PC-9 (cell line): ENCODE data around the gene FLAD1. TPM values are rescaled to one million over a fixed set of nuclear protein-coding genes. Genes with fewer than 3 reads are reported as not detected.

ENCODE experiments used
- Bru-seq: library from RNA; stranded (reverse); fragments of 400-500 nt; gene quantifications from one replicate; lab custom pipeline; 2021; lab: Mats Ljungman, UMichigan
- BruChase-seq, 2 experiments: library from RNA; stranded (reverse); fragments of 400-500 nt; gene quantifications; one replicate each; lab custom pipeline; 2021; lab: Mats Ljungman, UMichigan
- BruUV-seq: library from RNA; stranded (reverse); fragments of 400-500 nt; replicated peaks from 2 replicates; lab custom pipeline; 2021; lab: Mats Ljungman, UMichigan
- CTCF ChIA-PET: fragments of 300-600 bp; sonication (Branson Sonifier 250); formaldehyde crosslinking; loops from one replicate; lab custom pipeline; 2022; ENCODE audit warnings: antibody characterized with exemption; lab: Charles Lee
- POLR2A ChIA-PET: fragments of 300-600 bp; sonication (Branson Sonifier 250); formaldehyde crosslinking; loops from one replicate; lab custom pipeline; 2022; ENCODE audit warnings: antibody characterized with exemption; ENCODE audit not compliant: unreplicated experiment; lab: Charles Lee
- DNase-seq, 2 experiments: peaks; one replicate each; pipeline versions ENCODE4 v3.0.0 to v3.0.0-alpha.2; 2015 to 2022; ENCODE audit warnings: mixed read lengths in 1 of 2
- H2AFZ ChIP-seq: fragments of 200-600 bp; sonication (generic); 2 replicates; pipeline ENCODE4 v1.8.1; 2017; ENCODE audit warnings: antibody characterized with exemption
- H3F3A ChIP-seq: fragments of 200-600 bp; sonication (generic); 2 replicates; pipeline ENCODE4 v1.8.1; 2017; ENCODE audit warnings: antibody characterized with exemption, mild to moderate bottlenecking, low read depth; ENCODE audit not compliant: insufficient read depth
- H3K27ac ChIP-seq: fragments of 200-600 bp; sonication (generic); 2 replicates; pipeline ENCODE4 v1.6.1; 2016; ENCODE audit warnings: mixed run types
- H3K27me3 ChIP-seq: fragments of 200-600 bp; sonication (generic); 2 replicates; pipeline ENCODE4 v1.6.1; 2016; ENCODE audit warnings: low read depth, mixed run types; ENCODE audit not compliant: insufficient read depth
- H3K36me3 ChIP-seq: fragments of 200-600 bp; sonication (generic); 2 replicates; pipeline ENCODE4 v1.6.1; 2016; ENCODE audit warnings: low read depth, mixed run types
- H3K4me1 ChIP-seq: fragments of 200-600 bp; sonication (generic); replicated peaks from 2 replicates; pipeline ENCODE4 v1.6.1; 2016; ENCODE audit warnings: mixed run types; ENCODE audit not compliant: insufficient read depth
- H3K4me2 ChIP-seq: fragments of 200-600 bp; sonication (generic); 2 replicates; pipeline ENCODE4 v1.6.1; 2017; ENCODE audit warnings: mixed run types
- H3K4me3 ChIP-seq: fragments of 200-600 bp; sonication (generic); 2 replicates; pipeline ENCODE4 v1.6.1; 2016; ENCODE audit warnings: mixed run types
- H3K79me2 ChIP-seq: fragments of 200-600 bp; sonication (generic); 2 replicates; pipeline ENCODE4 v1.6.1; 2017; ENCODE audit warnings: low read depth, mixed run types
- H3K9me2 ChIP-seq: fragments of 200-600 bp; sonication (generic); 2 replicates; pipeline ENCODE4 v1.8.1; 2017; ENCODE audit warnings: mild to moderate bottlenecking; ENCODE audit not compliant: insufficient read depth
- H3K9me3 ChIP-seq: fragments of 200-600 bp; sonication (generic); 2 replicates; pipeline ENCODE4 v1.8.1; 2016; ENCODE audit warnings: low read depth; ENCODE audit not compliant: insufficient read depth
- H4K20me1 ChIP-seq: fragments of 200-600 bp; sonication (generic); 2 replicates; pipeline ENCODE4 v1.8.1; 2017; ENCODE audit not compliant: insufficient read depth
- EZH2 ChIP-seq: fragments of 200-600 bp; sonication (generic); IDR thresholded peaks from 2 replicates; pipeline ENCODE4 v1.8.0; 2017; ENCODE audit warnings: antibody characterized with exemption, low read depth
- intact Hi-C: fragments of 100-400 bp; cut with micrococcal nuclease; formaldehyde crosslinking; loops from one replicate; pipeline ENCODE4 v1.10.0; 2022; ENCODE audit not compliant: unreplicated experiment
- long read RNA-seq: library from polyadenylated mRNA; stranded (forward); transcript quantifications from one replicate; pipeline ENCODE4 v2.0.0, GENCODE V29; 2022
- total RNA-seq: library from RNA; stranded (reverse); gene quantifications from 2 replicates; pipeline ENCODE4 v1.2.3, GENCODE V29; 2021
- TF ChIP-seq, protein P1 (sequence below): fragments of 200-600 bp; sonication (generic); conservative IDR thresholded peaks from 2 replicates; pipeline ENCODE4 v1.6.1; 2017; ENCODE audit warnings: mixed run types, antibody characterized with exemption, mild to moderate bottlenecking, moderate library complexity

FLAD1 gene
- 47.9 and 54.2 TPM in 2 replicates for total RNA-seq
- percentile 77 among the genes with signal in this experiment for Bru-seq, nascent RNA
- percentile 75 among the genes with signal in this experiment for BruChase-seq, experiment 1, labeled RNA remaining after a 2-hour chase
- percentile 88 among the genes with signal in this experiment for BruChase-seq, experiment 2, labeled RNA remaining after a 6-hour chase
- long read RNA-seq, transcript FLAD1-203 (8 exons, 1,730 nt) = major isoform, 72 of 133 reads
- long read RNA-seq, transcript FLAD1-201 (7 exons, 2,160 nt) = minor isoform, 11 of 133 reads
- long read RNA-seq, partial matches to known transcripts = 12 of 133 reads
- long read RNA-seq, other reads (novel, unspliced or antisense) = 37 of 133 reads

DNA sequence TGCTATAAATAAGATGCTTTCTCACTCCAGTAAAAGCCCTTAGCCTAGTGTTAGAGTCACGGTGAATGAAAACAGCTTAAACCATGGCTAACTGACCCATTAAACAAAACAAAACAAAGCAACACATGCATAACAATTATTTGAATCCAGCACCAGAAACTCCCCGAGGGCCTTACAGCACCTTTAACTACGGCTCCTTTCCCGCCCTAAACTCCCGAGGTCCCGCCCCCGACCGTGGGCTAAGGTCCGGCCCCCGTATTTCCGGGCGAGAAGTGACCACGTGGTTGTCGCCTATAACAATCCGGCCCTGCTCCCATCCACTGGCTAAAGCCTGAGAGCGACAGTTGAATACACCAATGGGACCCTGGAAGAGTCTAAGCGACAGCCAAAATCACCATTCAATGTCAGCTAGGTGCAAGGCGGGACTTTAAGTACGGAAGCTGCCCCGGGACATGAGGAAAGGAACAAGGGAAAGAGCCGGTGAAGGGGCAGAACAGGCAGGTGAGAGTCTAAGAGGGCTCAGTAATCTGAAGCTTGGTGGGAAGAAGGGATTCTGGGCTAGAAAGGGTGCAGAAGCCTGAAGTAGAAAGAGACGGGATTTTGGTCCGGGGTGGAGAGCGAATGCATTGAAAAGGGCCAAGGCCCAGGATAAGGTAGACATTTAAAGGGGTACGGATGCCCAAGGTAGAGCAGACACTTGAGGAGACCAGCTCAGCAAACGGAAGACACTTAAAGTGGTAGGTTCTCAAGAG, at the start of gene FLAD1:
TSS of gene FLAD1 (plus strand) at position 448 of the 752 bp plus-strand sequence. CDS start 351 bp downstream, outside the sequence.
- no TSS peak for BruUV-seq

DNA sequence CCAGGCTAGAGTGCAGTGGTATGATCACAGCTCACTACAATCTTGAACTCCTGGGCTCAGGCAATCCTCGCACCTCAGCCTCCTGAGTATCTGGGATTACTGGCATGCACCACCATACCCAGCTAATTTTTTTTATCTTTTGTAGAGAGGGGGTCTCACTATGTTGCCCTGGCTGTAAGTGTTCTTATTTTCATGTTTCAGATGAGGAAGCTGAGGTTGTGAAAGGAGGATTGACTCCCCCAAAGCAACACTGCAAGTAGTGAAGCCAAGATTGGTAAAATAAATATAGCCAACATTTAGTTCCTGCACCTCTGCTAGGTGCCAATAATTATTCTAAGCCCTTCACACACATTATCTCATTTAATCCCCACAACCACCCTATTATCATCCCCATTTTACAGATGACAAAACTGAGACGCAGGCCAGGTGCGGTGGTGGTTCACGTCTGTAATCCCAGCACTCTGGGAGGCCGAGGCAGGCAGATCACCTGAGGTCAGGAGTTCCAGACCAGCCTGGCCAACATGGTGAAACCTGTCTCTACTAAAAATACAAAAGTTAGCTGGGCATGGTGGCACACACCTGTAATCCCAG, 48.7 kb upstream of the FLAD1 start:
- H3K79me2 ChIP-seq = peaks cover 5% of the 10 kb centered on the region; the same call in 1 of the 2 replicates
- H4K20me1 ChIP-seq = no peaks in the 10 kb centered on the region
- no TSS peak for BruUV-seq
- H3K4me1 ChIP-seq = peaks cover 42% of the 10 kb centered on the region
- POLR2A ChIA-PET = interaction anchor here (0.6 kb wide), 1 partner anchor 138 kb away, joined by 4 read pairs; no protein-coding TSS in a partner anchor
- DNase-seq = no peak
- no peak overlapping the region for H2AFZ ChIP-seq
- H3F3A ChIP-seq = peaks cover 36% of the 10 kb centered on the region; the same call in 1 of the 2 replicates
- TF ChIP-seq, protein P1, sequence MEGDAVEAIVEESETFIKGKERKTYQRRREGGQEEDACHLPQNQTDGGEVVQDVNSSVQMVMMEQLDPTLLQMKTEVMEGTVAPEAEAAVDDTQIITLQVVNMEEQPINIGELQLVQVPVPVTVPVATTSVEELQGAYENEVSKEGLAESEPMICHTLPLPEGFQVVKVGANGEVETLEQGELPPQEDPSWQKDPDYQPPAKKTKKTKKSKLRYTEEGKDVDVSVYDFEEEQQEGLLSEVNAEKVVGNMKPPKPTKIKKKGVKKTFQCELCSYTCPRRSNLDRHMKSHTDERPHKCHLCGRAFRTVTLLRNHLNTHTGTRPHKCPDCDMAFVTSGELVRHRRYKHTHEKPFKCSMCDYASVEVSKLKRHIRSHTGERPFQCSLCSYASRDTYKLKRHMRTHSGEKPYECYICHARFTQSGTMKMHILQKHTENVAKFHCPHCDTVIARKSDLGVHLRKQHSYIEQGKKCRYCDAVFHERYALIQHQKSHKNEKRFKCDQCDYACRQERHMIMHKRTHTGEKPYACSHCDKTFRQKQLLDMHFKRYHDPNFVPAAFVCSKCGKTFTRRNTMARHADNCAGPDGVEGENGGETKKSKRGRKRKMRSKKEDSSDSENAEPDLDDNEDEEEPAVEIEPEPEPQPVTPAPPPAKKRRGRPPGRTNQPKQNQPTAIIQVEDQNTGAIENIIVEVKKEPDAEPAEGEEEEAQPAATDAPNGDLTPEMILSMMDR = no peak
- TF ChIP-seq EZH2 = no peak
- intact Hi-C loops = no loop called here
- H3K9me3 ChIP-seq = no peaks in the 10 kb centered on the region
- no peak overlapping the region for H3K4me3 ChIP-seq
- CTCF ChIA-PET = no interaction called here
- H3K36me3 ChIP-seq = no peaks in the 10 kb centered on the region
- no peak overlapping the region for H3K27ac ChIP-seq
- no peak overlapping the region for H3K4me2 ChIP-seq
- H3K27me3 ChIP-seq = no peaks in the 10 kb centered on the region
- no peaks in the 10 kb centered on the region for H3K9me2 ChIP-seq

More for the DNA sequence above, at the start of gene FLAD1:
- TF ChIP-seq, protein P1 = no peak
- no peak for TF ChIP-seq EZH2
- Histone ChIP-seq H4K20me1 (no peaks in the 10 kb centered on the region), H3K9me3 (no peaks in the 10 kb centered on the region), H3F3A (peaks cover 51% of the 10 kb centered on the region), H3K4me2 (peak within 1 kb of the TSS; percentile 93), H3K4me1 (peaks cover 32% of the 10 kb centered on the region), H3K27me3 (no peaks in the 10 kb centered on the region), H2AFZ (peak within 1 kb of the TSS; percentile 81), H3K27ac (peak within 1 kb of the TSS; percentile 21; the same call in 1 of the 2 replicates), H3K79me2 (peaks cover 61% of the 10 kb centered on the region), H3K4me3 (peak within 1 kb of the TSS; percentile 72), H3K36me3 (peaks cover 22% of the 10 kb centered on the region), H3K9me2 (no peaks in the 10 kb centered on the region)
- ChIA-PET POLR2A (interaction anchor here (0.6 to 1.1 kb wide), 7 partner anchors 11 to 212 kb away, joined by 4 to 6 read pairs (median 5); partner anchors contain the start of gene PBXIP1), CTCF (interaction anchor here (0.8 kb wide), 2 partner anchors 10 to 102 kb away, joined by 3 to 5 read pairs; no protein-coding TSS in a partner anchor)
- DNase-seq = peak; percentile 95 to 99
- intact Hi-C loops = no loop called here
